ENCODE results near the gene F10.
"Not testable (repeated sequence)": the region's sequence is repeated elsewhere in the genome, so short reads cannot be mapped to it uniquely, and the experiment has no call there.

F10 gene

GRCh38 chr13:113086991-113087922 lies 35.3 kb upstream of the F10 start:
- DNase-seq: no peak

GRCh38 chr13:113087923-113088690 lies 34.5 kb upstream of the F10 start:
- DNase-seq: no peak

- DNase-seq: no peak
Measured at GRCh38 chr13:113088691-113089020, 33.9 kb upstream of the F10 start.

- no peak for DNase-seq
Measured at GRCh38 chr13:113089693-113090414, 32.7 kb upstream of the F10 start.

GRCh38 chr13:113090415-113090770 lies 32.2 kb upstream of the F10 start:
- no peak for DNase-seq

GRCh38 chr13:113090806-113091205 lies 31.8 kb upstream of the F10 start:
- DNase-seq: no peak

GRCh38 chr13:113091211-113091771 lies 31.3 kb upstream of the F10 start:
- no peak for DNase-seq

- no peak for DNase-seq
Measured at GRCh38 chr13:113091891-113092775, 30.5 kb upstream of the F10 start.

GRCh38 chr13:113092776-113093579 lies 29.6 kb upstream of the F10 start:
- DNase-seq: no peak

- DNase-seq: no peak
Measured at GRCh38 chr13:113093580-113094409, 28.8 kb upstream of the F10 start.

- DNase-seq: no peak
Measured at GRCh38 chr13:113094410-113094800, 28.2 kb upstream of the F10 start.

- no peak for DNase-seq
Measured at GRCh38 chr13:113095146-113096051, 27.2 kb upstream of the F10 start.

GRCh38 chr13:113096052-113096744 lies 26.4 kb upstream of the F10 start:
- no peak for DNase-seq

- DNase-seq: no peak
Measured at GRCh38 chr13:113096745-113097305, 25.8 kb upstream of the F10 start.

- DNase-seq: no peak
Measured at GRCh38 chr13:113097651-113098050, 24.9 kb upstream of the F10 start.

GRCh38 chr13:113098162-113098732 lies 24.4 kb upstream of the F10 start:
- no peak for DNase-seq

- no peak for DNase-seq
Measured at GRCh38 chr13:113099142-113099541, 23.5 kb upstream of the F10 start.

- DNase-seq: not testable (repeated sequence)
Measured at GRCh38 chr13:113102302-113102701, 20.3 kb upstream of the F10 start.

Measured in stimulated activated CD4-positive, alpha-beta T cell treated with anti-CD3 and anti-CD28 coated beads, Interleukin-4, amount 100 ng/mL, for 4 hours (primary cell).